BE2C (cell line): ENCODE results near the gene SETDB1.
"Not testable (repeated sequence)": the region's sequence is repeated elsewhere in the genome, so short reads cannot be mapped to it uniquely, and the experiment has no call there.

ENCODE experiments used
- DNase-seq: peaks from one replicate; pipeline ENCODE4 v3.0.0-alpha.2; 2020
- H3K27me3 ChIP-seq: fragments of 250-450 bp; sonication (Bioruptor Pico); 2 replicates; pipeline ENCODE4 v1.5.1; 2020; ENCODE audit warnings: mild to moderate bottlenecking
- H3K36me3 ChIP-seq: fragments of 250-450 bp; sonication (Bioruptor Pico); 2 replicates; pipeline ENCODE4 v1.5.1; 2020; ENCODE audit warnings: mild to moderate bottlenecking
- H3K4me1 ChIP-seq: fragments of 250-450 bp; sonication (Bioruptor Pico); 2 replicates; pipeline ENCODE4 v1.5.1; 2020
- H3K4me3 ChIP-seq: 2 replicates; pipeline ENCODE4 v1.5.1; 2011; ENCODE audit warnings: low read depth, low read length
- H3K9me3 ChIP-seq: fragments of 250-450 bp; sonication (Bioruptor Pico); 2 replicates; pipeline ENCODE4 v1.5.1; 2020
- TF ChIP-seq, protein P1 (sequence below): IDR thresholded peaks from 2 replicates; pipeline ENCODE4 v1.5.1; 2012; ENCODE audit warnings: mild to moderate bottlenecking, low read depth, low read length

SETDB1 gene

GRCh38 chr1:150927624-150928023 lies 1.5 kb downstream of the SETDB1 start:
- no peaks in the 10 kb centered on the region for H3K27me3 ChIP-seq
- TF ChIP-seq, protein P1, sequence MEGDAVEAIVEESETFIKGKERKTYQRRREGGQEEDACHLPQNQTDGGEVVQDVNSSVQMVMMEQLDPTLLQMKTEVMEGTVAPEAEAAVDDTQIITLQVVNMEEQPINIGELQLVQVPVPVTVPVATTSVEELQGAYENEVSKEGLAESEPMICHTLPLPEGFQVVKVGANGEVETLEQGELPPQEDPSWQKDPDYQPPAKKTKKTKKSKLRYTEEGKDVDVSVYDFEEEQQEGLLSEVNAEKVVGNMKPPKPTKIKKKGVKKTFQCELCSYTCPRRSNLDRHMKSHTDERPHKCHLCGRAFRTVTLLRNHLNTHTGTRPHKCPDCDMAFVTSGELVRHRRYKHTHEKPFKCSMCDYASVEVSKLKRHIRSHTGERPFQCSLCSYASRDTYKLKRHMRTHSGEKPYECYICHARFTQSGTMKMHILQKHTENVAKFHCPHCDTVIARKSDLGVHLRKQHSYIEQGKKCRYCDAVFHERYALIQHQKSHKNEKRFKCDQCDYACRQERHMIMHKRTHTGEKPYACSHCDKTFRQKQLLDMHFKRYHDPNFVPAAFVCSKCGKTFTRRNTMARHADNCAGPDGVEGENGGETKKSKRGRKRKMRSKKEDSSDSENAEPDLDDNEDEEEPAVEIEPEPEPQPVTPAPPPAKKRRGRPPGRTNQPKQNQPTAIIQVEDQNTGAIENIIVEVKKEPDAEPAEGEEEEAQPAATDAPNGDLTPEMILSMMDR: no peak
- no peak for DNase-seq
- 0 out of 2 replicates have a peak, but pooled peaks cover 2% of the 10 kb centered on the region for H3K4me1 ChIP-seq
- no peaks in the 10 kb centered on the region for H3K9me3 ChIP-seq
- H3K36me3 ChIP-seq: peaks cover 51% of the 10 kb centered on the region
- H3K4me3 ChIP-seq: no peak overlapping the region

GRCh38 chr1:150928286-150928685 lies 2.1 kb downstream of the SETDB1 start:
- no peak for DNase-seq
- H3K27me3 ChIP-seq: no peaks in the 10 kb centered on the region
- H3K9me3 ChIP-seq: no peaks in the 10 kb centered on the region
- H3K36me3 ChIP-seq: peaks cover 56% of the 10 kb centered on the region
- TF ChIP-seq, protein P1: no peak
- 0 out of 2 replicates have a peak, but pooled peaks cover 2% of the 10 kb centered on the region for H3K4me1 ChIP-seq
- H3K4me3 ChIP-seq: no peak overlapping the region

DNA sequence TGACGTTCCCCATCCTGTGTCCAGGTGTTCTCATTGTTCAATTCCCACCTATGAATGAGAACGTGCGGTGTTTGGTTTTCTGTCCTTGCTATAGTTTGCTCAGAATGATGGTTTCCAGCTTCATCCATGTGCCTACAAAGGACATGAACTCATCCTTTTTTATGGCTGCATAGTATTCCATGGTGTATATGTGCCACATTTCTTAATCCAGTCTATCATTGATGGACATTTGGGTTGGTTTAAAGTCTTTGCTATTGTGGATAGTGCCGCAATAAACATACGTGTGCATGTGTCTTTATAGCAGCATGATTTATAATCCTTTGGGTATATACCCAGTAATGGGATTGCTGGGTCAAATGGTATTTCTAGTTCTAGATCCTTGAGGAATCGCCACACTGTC lies 2.6 kb downstream of the SETDB1 start:
- H3K27me3 ChIP-seq, H3K4me1 ChIP-seq, H3K9me3 ChIP-seq, H3K4me3 ChIP-seq, DNase-seq: not testable (repeated sequence)
- peaks cover 56% of the 10 kb centered on the region for H3K36me3 ChIP-seq

- H3K9me3 ChIP-seq: no peaks in the 10 kb centered on the region
- TF ChIP-seq, protein P1: no peak
- no peak overlapping the region for H3K4me3 ChIP-seq
- peaks cover 80% of the 10 kb centered on the region for H3K36me3 ChIP-seq
- H3K27me3 ChIP-seq: no peaks in the 10 kb centered on the region
- no peak for DNase-seq
- H3K4me1 ChIP-seq: 0 out of 2 replicates have a peak, but pooled peaks cover 2% of the 10 kb centered on the region
These were observed 5.6 kb downstream of the SETDB1 start for GRCh38 chr1:150931773-150932172.

DNA sequence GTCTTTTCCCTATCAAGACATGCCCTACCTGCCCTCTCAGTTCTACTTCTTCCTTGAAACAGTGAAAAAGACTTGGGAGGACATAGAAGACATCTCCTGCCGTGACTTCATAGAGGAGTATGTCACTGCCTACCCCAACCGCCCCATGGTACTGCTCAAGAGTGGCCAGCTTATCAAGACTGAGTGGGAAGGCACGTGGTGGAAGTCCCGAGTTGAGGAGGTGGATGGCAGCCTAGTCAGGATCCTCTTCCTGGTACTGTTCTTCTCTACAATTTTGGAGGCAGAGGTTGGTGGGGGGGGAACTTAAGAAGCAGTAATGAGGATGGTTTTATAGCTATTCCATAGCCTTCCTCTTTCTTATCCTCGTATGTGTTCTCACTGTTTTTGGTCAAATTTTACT lies 18.7 kb downstream of the SETDB1 start:
- DNase-seq: no peak

GRCh38 chr1:150954708-150955107 lies 28.5 kb downstream of the SETDB1 start:
- H3K27me3 ChIP-seq: no peaks in the 10 kb centered on the region
- no peak for DNase-seq
- TF ChIP-seq, protein P1: no peak
- no peaks in the 10 kb centered on the region for H3K9me3 ChIP-seq
- H3K4me1 ChIP-seq: no peaks in the 10 kb centered on the region; the same call in 1 of the 2 replicates
- peaks cover 78% of the 10 kb centered on the region for H3K36me3 ChIP-seq
- H3K4me3 ChIP-seq: no peak overlapping the region

More for the DNA sequence above, 18.7 kb downstream of the SETDB1 start:
- H3K9me3 ChIP-seq: no peaks in the 10 kb centered on the region
- peaks cover 83% of the 10 kb centered on the region for H3K36me3 ChIP-seq
- H3K4me3 ChIP-seq: no peak overlapping the region
- H3K4me1 ChIP-seq: no peaks in the 10 kb centered on the region
- TF ChIP-seq, protein P1: no peak
- no peaks in the 10 kb centered on the region for H3K27me3 ChIP-seq

GRCh38 chr1:150955280-150955679 lies 29.1 kb downstream of the SETDB1 start:
- Histone ChIP-seq H3K4me3 (no peak overlapping the region), H3K4me1 (no peaks in the 10 kb centered on the region; the same call in 1 of the 2 replicates), H3K9me3 (no peaks in the 10 kb centered on the region), H3K36me3 (peaks cover 78% of the 10 kb centered on the region), H3K27me3 (no peaks in the 10 kb centered on the region)
- no peak for DNase-seq
- TF ChIP-seq, protein P1: no peak
